A549 (cell line): ENCODE measurements around the gene BLTP3B. TPM values are rescaled to one million over a fixed set of nuclear protein-coding genes. Genes with fewer than 3 reads are reported as not detected.

Experiments
- ATAC-seq, 2 experiments: fragments of 200-7000 bp in 1 of 2; fragments of >200 bp in 1 of 2; cut with Nextera tagmentation in 1 of 2; cut with Tn5 transposase in 1 of 2; 3 replicates each; pipeline versions ENCODE4 v1.8.0 to v1.9.1; 2018 to 2020; ENCODE audit warnings: mild to moderate bottlenecking in 1 of 2, moderate library complexity in 1 of 2
- CTCF ChIA-PET: fragments of 300-600 bp; sonication (Branson Sonifier 250); formaldehyde crosslinking; extraction: SDS; loops from one replicate; lab custom pipeline; 2021; ENCODE audit warnings: antibody characterized with exemption, inconsistent platforms; lab: Yijun Ruan, JAX
- POLR2A ChIA-PET: fragments of 350-600 bp; formaldehyde crosslinking; extraction: SDS; loops from one replicate; lab custom pipeline; 2021; ENCODE audit warnings: antibody characterized with exemption, inconsistent platforms; lab: Yijun Ruan, JAX
- DNase-seq, 2 experiments: peaks; one replicate each; pipeline versions ENCODE4 v3.0.0 to v3.0.0-alpha.2; 2011 to 2016; ENCODE audit warnings: low read depth in 1 of 2, low spot score in 1 of 2
- FAIRE-seq: peaks from 2 replicates; lab custom pipeline; 2011; peaks lifted over from hg19 to GRCh38; lab: Jason Lieb, UNC
- H3K27ac ChIP-seq, 2 experiments: fragments of >200 bp; sonication (Bioruptor Twin); formaldehyde crosslinking; 3 replicates each; pipeline ENCODE4 v1.5.1; 2016 to 2017
- H3K4me1 ChIP-seq: fragments of >200 bp; sonication (Bioruptor Twin); formaldehyde crosslinking; 3 replicates; pipeline ENCODE4 v1.6.1; 2016
- H3K4me2 ChIP-seq: fragments of >200 bp; sonication (Bioruptor Twin); formaldehyde crosslinking; 3 replicates; pipeline ENCODE4 v1.6.1; 2016
- H3K4me3 ChIP-seq: fragments of >200 bp; sonication (Bioruptor Twin); formaldehyde crosslinking; 3 replicates; pipeline ENCODE4 v1.5.1; 2016
- H3K9me3 ChIP-seq: fragments of >200 bp; sonication (Bioruptor Twin); formaldehyde crosslinking; 3 replicates; pipeline ENCODE4 v1.6.1; 2016
- CEBPB ChIP-seq, 2 experiments: fragments of >200 bp in 1 of 2; sonication (Bioruptor Twin) in 1 of 2; formaldehyde crosslinking in 1 of 2; IDR thresholded peaks; 2 replicates each; pipeline ENCODE4 v1.6.1; 2012 to 2016
- CHD2 ChIP-seq: fragments of 150-350 bp; IDR thresholded peaks from 2 replicates; pipeline ENCODE4 v1.6.1; 2014; ENCODE audit warnings: low read length; ENCODE audit not compliant: partially characterized antibody
- CHD4 ChIP-seq: fragments of 200-600 bp; sonication (generic); IDR thresholded peaks from 2 replicates; pipeline ENCODE4 v1.6.1; 2016; ENCODE audit warnings: antibody characterized with exemption, mild to moderate bottlenecking, borderline replicate concordance
- EHF ChIP-seq: fragments of 250-450 bp; sonication (Bioruptor Pico); IDR thresholded peaks from 2 replicates; pipeline ENCODE4 v1.5.0; 2020; ENCODE audit warnings: mild to moderate bottlenecking
- EHMT2 ChIP-seq: fragments of 200-600 bp; sonication (generic); IDR thresholded peaks from 2 replicates; pipeline ENCODE4 v1.6.1; 2016; ENCODE audit warnings: antibody characterized with exemption, low read depth, mild to moderate bottlenecking, moderate library complexity
- ESRRA ChIP-seq: fragments of 150-350 bp; IDR thresholded peaks from 2 replicates; pipeline ENCODE4 v1.6.1; 2014; ENCODE audit warnings: mild to moderate bottlenecking, low read length, borderline replicate concordance
- FOSB ChIP-seq: fragments of 250-450 bp; sonication (Bioruptor Pico); IDR thresholded peaks from 2 replicates; pipeline ENCODE4 v1.5.0; 2020; ENCODE audit warnings: mild to moderate bottlenecking, moderate library complexity
- GATA3 ChIP-seq: IDR thresholded peaks from 2 replicates; pipeline ENCODE4 v1.6.1; 2012; ENCODE audit warnings: borderline replicate concordance
- HEYL ChIP-seq: fragments of 250-450 bp; sonication (Bioruptor Pico); IDR thresholded peaks from 2 replicates; pipeline ENCODE4 v1.8.0; 2021; ENCODE audit warnings: mild to moderate bottlenecking, moderate library complexity
- HOXA7 ChIP-seq: fragments of 250-450 bp; sonication (Bioruptor Pico); IDR thresholded peaks from 2 replicates; pipeline ENCODE4 v1.5.0; 2020; ENCODE audit warnings: mild to moderate bottlenecking, moderate library complexity
- HOXB13 ChIP-seq: fragments of 250-450 bp; sonication (Bioruptor Pico); IDR thresholded peaks from 2 replicates; pipeline ENCODE4 v1.5.0; 2020; ENCODE audit warnings: low read depth, mild to moderate bottlenecking, moderate library complexity
- HOXB5 ChIP-seq: fragments of 250-450 bp; sonication (Bioruptor Pico); IDR thresholded peaks from 2 replicates; pipeline ENCODE4 v1.5.0; 2020; ENCODE audit warnings: mild to moderate bottlenecking, moderate library complexity
- KDM1A ChIP-seq: fragments of 200-600 bp; sonication (generic); IDR thresholded peaks from 2 replicates; pipeline ENCODE4 v1.6.1; 2016; ENCODE audit warnings: low read depth, mild to moderate bottlenecking
- KDM5A ChIP-seq: fragments of 200-600 bp; sonication (generic); IDR thresholded peaks from 2 replicates; pipeline ENCODE4 v1.6.1; 2016; ENCODE audit warnings: antibody characterized with exemption, mild to moderate bottlenecking
- MAFK ChIP-seq: fragments of 450-650 bp; IDR thresholded peaks from 2 replicates; pipeline ENCODE4 v1.6.1; 2014; ENCODE audit not compliant: partially characterized antibody
- NPAS2 ChIP-seq: fragments of 250-450 bp; sonication (Bioruptor Pico); IDR thresholded peaks from 2 replicates; pipeline ENCODE4 v1.8.0; 2022; ENCODE audit warnings: mild to moderate bottlenecking, moderate library complexity, borderline replicate concordance
- NR3C1 ChIP-seq: fragments of >200 bp; sonication (Bioruptor Twin); formaldehyde crosslinking; IDR thresholded peaks from 3 replicates; pipeline ENCODE4 v1.6.1; 2017
- POLR2A ChIP-seq: IDR thresholded peaks from 2 replicates; pipeline ENCODE4 v1.6.1; 2012; ENCODE audit warnings: mild to moderate bottlenecking, low read length
- RARB ChIP-seq: fragments of 250-450 bp; sonication (Bioruptor Pico); IDR thresholded peaks from 2 replicates; pipeline ENCODE4 v1.8.0; 2021; ENCODE audit warnings: mild to moderate bottlenecking, moderate library complexity
- RCOR1 ChIP-seq: fragments of 150-350 bp; IDR thresholded peaks from 2 replicates; pipeline ENCODE4 v1.6.1; 2014; ENCODE audit warnings: antibody characterized with exemption, low read length, low read depth
- TFCP2L1 ChIP-seq: fragments of 250-450 bp; sonication (Bioruptor Pico); IDR thresholded peaks from 2 replicates; pipeline ENCODE4 v1.5.0; 2021; ENCODE audit warnings: mild to moderate bottlenecking
- ZC3H11A ChIP-seq: fragments of 450-650 bp; IDR thresholded peaks from 2 replicates; pipeline ENCODE4 v1.6.1; 2014; ENCODE audit warnings: antibody characterized with exemption, mild to moderate bottlenecking
- ZFP36 ChIP-seq: fragments of 450-650 bp; IDR thresholded peaks from 2 replicates; pipeline ENCODE4 v1.6.1; 2014; ENCODE audit warnings: borderline replicate concordance; ENCODE audit not compliant: partially characterized antibody
- WGBS: methylation state at CpG from one replicate; pipeline ENCODE4 v1.1.6; 2017; ENCODE audit errors: missing lambda C conversion rate; 5-methylcytosine and 5-hydroxymethylcytosine counted together
- polyA plus RNA-seq, 4 experiments: library from polyadenylated mRNA; depleted of rRNA in 3 of 4; stranded (reverse); fragments of >200 nt; fragmentation: RNase III in 1 of 4; extraction: RNeasy Plus Mini Kit Qiagen cat#74134 plus additional on column Dnase treatment in 1 of 4; gene quantifications; 2 replicates in 3 of 4; 3 replicates in 1 of 4; pipeline ENCODE4 v1.2.3, GENCODE V29; 2011 to 2017
- TF ChIP-seq, protein P1 (sequence below): IDR thresholded peaks from 2 replicates; pipeline ENCODE4 v1.6.1; 2012
- TF ChIP-seq, protein P2 (sequence below): fragments of >200 bp; sonication (Bioruptor Twin); formaldehyde crosslinking; IDR thresholded peaks from 3 replicates; pipeline ENCODE4 v1.5.1; 2016

BLTP3B gene
- polyA plus RNA-seq, 2 of the 4 experiments (the other 2 are of a cell fraction), result 11.2 to 38.8 TPM

DNA sequence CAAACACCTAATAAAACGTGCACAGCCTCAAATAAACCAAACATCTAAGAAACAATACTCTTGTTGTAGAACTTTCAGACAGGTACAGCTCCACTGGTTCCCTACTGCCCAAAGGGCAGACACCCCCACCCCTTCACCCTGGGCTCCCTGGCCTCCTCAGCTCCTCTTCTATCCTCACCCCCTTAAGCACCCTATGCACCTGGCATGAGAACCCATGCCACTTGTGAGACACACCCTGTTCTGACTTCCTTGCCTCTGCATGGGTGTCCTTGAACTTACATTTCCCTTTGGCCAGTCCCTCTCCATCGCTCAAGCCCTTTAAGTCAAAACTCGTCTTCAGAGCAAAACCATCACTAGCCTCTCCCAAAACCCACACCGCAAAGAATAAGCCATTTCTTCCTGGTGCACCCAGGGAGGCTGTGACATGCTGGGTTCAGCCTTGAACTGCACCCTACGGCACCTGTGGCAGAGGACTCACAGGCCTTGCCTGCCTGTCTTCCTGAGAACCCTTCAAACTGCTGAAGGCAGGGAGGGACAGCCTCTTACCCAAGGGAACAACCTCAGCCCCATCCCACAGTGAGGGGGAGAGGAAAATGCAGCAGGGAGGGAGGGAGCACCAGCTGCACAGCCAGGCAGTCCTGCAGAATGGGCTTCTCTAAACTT, 45.3 kb upstream of the BLTP3B start:
- WGBS, result 74% methylated on average over 4 of the region's 5 CpGs
- TF ChIP-seq TFCP2L1 (CRISPR knock-in tag), result no peak
- TF ChIP-seq HOXB13 (CRISPR knock-in tag), result no peak
- TF ChIP-seq EHMT2, result no peak
- TF ChIP-seq EHF (CRISPR knock-in tag), result no peak
- no peak for TF ChIP-seq NR3C1
- TF ChIP-seq RARB (CRISPR knock-in tag), result no peak
- TF ChIP-seq HOXB5 (CRISPR knock-in tag), result no peak
- no peak for TF ChIP-seq POLR2A
- TF ChIP-seq KDM5A, result no peak
- no peak for TF ChIP-seq GATA3
- TF ChIP-seq ZFP36, result no peak
- TF ChIP-seq HEYL, result no peak
- TF ChIP-seq ESRRA, result no peak
- no peak for TF ChIP-seq FOSB (CRISPR knock-in tag)
- TF ChIP-seq CHD2, result no peak
- no peak for TF ChIP-seq KDM1A
- no peak for TF ChIP-seq CEBPB (IDR thresholded peaks at IDR 0.05)
- no peak for TF ChIP-seq NPAS2 (CRISPR knock-in tag)
- TF ChIP-seq, protein P1, sequence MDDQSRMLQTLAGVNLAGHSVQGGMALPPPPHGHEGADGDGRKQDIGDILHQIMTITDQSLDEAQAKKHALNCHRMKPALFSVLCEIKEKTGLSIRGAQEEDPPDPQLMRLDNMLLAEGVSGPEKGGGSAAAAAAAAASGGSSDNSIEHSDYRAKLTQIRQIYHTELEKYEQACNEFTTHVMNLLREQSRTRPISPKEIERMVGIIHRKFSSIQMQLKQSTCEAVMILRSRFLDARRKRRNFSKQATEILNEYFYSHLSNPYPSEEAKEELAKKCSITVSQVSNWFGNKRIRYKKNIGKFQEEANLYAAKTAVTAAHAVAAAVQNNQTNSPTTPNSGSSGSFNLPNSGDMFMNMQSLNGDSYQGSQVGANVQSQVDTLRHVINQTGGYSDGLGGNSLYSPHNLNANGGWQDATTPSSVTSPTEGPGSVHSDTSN, result no peak
- no peak for TF ChIP-seq ZC3H11A
- Histone ChIP-seq H3K27ac (no peak overlapping the region), H3K4me1 (no peaks in the 10 kb centered on the region), H3K4me2 (no peak overlapping the region), H3K4me3 (no peak overlapping the region), H3K9me3 (no peaks in the 10 kb centered on the region)
- DNase-seq (no peak), FAIRE-seq (no peak), ATAC-seq (no peak)
- POLR2A ChIA-PET, result no interaction called here
- CTCF ChIA-PET, result interaction anchor here (3.0 kb wide), 1 partner anchor 33 kb away, joined by 8 read pairs; no protein-coding TSS in a partner anchor

DNA sequence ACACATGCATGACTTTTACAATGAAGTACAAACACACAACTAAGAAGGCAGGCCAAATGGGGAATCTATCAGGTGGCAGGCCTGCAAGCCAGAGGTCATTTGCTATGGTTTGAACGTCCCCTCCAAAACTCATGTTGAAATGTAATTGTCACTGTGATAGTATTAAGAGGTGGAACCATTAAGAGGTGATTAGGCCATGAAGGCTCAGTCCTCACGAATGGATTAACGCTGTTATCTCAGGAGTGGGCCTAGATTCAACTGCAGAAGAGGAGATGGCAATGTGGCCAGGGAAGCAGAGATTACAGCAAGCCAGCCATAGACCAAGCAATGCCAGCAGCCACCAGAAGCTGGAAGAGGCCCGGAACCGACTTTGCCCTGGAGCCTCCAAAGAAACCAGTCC, 44.4 kb upstream of the BLTP3B start:
- Histone ChIP-seq H3K4me3 (no peak overlapping the region), H3K4me2 (no peak overlapping the region), H3K9me3 (no peaks in the 10 kb centered on the region), H3K4me1 (no peaks in the 10 kb centered on the region), H3K27ac (no peak overlapping the region)
- TF ChIP-seq ESRRA (no peak), RCOR1 (no peak), CHD4 (no peak), HOXA7 (CRISPR knock-in tag) (no peak)
- ChIA-PET CTCF (no interaction called here), POLR2A (no interaction called here)
- FAIRE-seq (no peak), DNase-seq (no peak), ATAC-seq (no peak)
- WGBS, result 76% methylated on average over 5 of the region's 5 CpGs

DNA sequence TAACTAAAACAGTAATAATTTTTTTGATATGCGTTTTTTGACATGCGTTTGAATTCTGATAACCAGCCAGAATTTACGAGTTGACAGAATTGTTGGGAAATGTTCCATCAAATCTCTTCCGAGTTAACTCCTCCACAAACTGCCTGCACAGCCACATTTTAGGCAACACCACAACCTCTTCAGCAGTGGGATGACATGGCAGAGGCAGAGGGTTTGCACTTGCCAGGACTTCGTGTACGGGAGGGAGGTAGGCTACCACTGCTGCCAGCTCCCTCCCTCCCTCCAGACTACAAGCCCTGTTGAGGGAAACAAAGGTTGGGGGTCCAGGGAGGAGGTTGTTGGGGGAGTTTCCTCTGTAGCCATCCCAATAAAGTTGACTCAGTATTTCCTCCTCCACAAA, 43.4 kb upstream of the BLTP3B start:
- FAIRE-seq (no peak), DNase-seq (no peak), ATAC-seq (no peak)
- no peak overlapping the region for H3K27ac ChIP-seq
- no peaks in the 10 kb centered on the region for H3K4me1 ChIP-seq
- ChIA-PET POLR2A (no interaction called here), CTCF (interaction anchor here (0.9 kb wide), 1 partner anchor 11 kb away, joined by 3 read pairs; no protein-coding TSS in a partner anchor)
- 77% methylated on average over 6 of the region's 6 CpGs for WGBS
- no peak overlapping the region for H3K4me3 ChIP-seq
- H3K4me2 ChIP-seq, result no peak overlapping the region
- no peaks in the 10 kb centered on the region for H3K9me3 ChIP-seq
- TF ChIP-seq MAFK (no peak), NPAS2 (CRISPR knock-in tag) (no peak), HOXA7 (CRISPR knock-in tag) (no peak), EHF (CRISPR knock-in tag) (no peak)
- TF ChIP-seq, protein P2, sequence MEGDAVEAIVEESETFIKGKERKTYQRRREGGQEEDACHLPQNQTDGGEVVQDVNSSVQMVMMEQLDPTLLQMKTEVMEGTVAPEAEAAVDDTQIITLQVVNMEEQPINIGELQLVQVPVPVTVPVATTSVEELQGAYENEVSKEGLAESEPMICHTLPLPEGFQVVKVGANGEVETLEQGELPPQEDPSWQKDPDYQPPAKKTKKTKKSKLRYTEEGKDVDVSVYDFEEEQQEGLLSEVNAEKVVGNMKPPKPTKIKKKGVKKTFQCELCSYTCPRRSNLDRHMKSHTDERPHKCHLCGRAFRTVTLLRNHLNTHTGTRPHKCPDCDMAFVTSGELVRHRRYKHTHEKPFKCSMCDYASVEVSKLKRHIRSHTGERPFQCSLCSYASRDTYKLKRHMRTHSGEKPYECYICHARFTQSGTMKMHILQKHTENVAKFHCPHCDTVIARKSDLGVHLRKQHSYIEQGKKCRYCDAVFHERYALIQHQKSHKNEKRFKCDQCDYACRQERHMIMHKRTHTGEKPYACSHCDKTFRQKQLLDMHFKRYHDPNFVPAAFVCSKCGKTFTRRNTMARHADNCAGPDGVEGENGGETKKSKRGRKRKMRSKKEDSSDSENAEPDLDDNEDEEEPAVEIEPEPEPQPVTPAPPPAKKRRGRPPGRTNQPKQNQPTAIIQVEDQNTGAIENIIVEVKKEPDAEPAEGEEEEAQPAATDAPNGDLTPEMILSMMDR, result no peak
